Fibroblast of lung (primary cell): ENCODE data around the gene ROMO1. TPM values are rescaled to one million over a fixed set of nuclear protein-coding genes. Genes with fewer than 3 reads are reported as not detected.

ENCODE experiments used
- DNase-seq, 2 donors: peaks; one replicate each; pipeline versions ENCODE4 v3.0.0 to v3.0.0-alpha.2; 2010; ENCODE audit warnings: low read depth in 2 of 2
- H2AFZ ChIP-seq: 2 replicates; pipeline ENCODE4 v1.5.1; 2012; ENCODE audit warnings: low read length, control low read depth, inconsistent platforms
- H3K27ac ChIP-seq: 2 replicates; pipeline ENCODE4 v1.5.1; 2011; ENCODE audit warnings: low read length, control low read depth; ENCODE audit not compliant: insufficient read depth
- H3K27me3 ChIP-seq: 2 replicates; pipeline ENCODE4 v1.5.1; 2011; ENCODE audit warnings: mild to moderate bottlenecking, low read length; ENCODE audit not compliant: control insufficient read depth, insufficient read depth
- H3K36me3 ChIP-seq: 2 replicates; pipeline ENCODE4 v1.5.1; 2011; ENCODE audit warnings: low read length; ENCODE audit not compliant: control insufficient read depth, insufficient read depth
- H3K4me1 ChIP-seq: 2 replicates; pipeline ENCODE4 v1.5.1; 2011; ENCODE audit warnings: low read length; ENCODE audit not compliant: control insufficient read depth, insufficient read depth; ENCODE audit errors: extremely low read depth
- H3K4me2 ChIP-seq: 2 replicates; pipeline ENCODE4 v1.5.1; 2011; ENCODE audit warnings: low read length, control low read depth; ENCODE audit not compliant: insufficient read depth; ENCODE audit errors: extremely low read depth
- H3K4me3 ChIP-seq, 4 experiments: fragments of 200-600 bp in 1 of 4; sonication (generic) in 1 of 4; replicated peaks in 1 of 4; 2 replicates each; pipeline ENCODE4 v1.5.1; 2011 to 2016; ENCODE audit warnings: low read length in 4 of 4, low read depth in 3 of 4, mild to moderate bottlenecking in 3 of 4, control low read depth in 2 of 4, inconsistent platforms in 1 of 4, mixed read lengths in 1 of 4; ENCODE audit not compliant: insufficient read depth in 1 of 4; ENCODE audit errors: control extremely low read depth in 1 of 4
- H3K79me2 ChIP-seq: 2 replicates; pipeline ENCODE4 v1.5.1; 2012; ENCODE audit warnings: mild to moderate bottlenecking, low read length, inconsistent platforms; ENCODE audit not compliant: control insufficient read depth, insufficient read depth
- H3K9ac ChIP-seq: 2 replicates; pipeline ENCODE4 v1.5.1; 2011; ENCODE audit warnings: mild to moderate bottlenecking, low read length, control low read depth; ENCODE audit not compliant: insufficient read depth
- H3K9me3 ChIP-seq: 2 replicates; pipeline ENCODE4 v1.5.1; 2012; ENCODE audit warnings: low read depth, low read length; ENCODE audit not compliant: control insufficient read depth, insufficient read depth
- H4K20me1 ChIP-seq: 2 replicates; pipeline ENCODE4 v1.5.1; 2011; ENCODE audit warnings: low read length; ENCODE audit not compliant: control insufficient read depth, insufficient read depth; ENCODE audit errors: extremely low read depth
- EZH2 ChIP-seq: IDR thresholded peaks from 2 replicates; pipeline ENCODE4 v1.5.1; 2012; ENCODE audit warnings: low read length, control low read depth, mild to moderate bottlenecking; ENCODE audit errors: missing control alignments
- polyA plus RNA-seq, 2 donors: library from polyadenylated mRNA; depleted of rRNA in 1 of 2; stranded (reverse) in 1 of 2; unstranded in 1 of 2; fragments of >200 nt; gene quantifications; 2 replicates each; pipeline ENCODE4 v1.2.1, GENCODE V29; 2011 to 2012; ENCODE audit warnings: missing spikeins in 1 of 2
- total RNA-seq: library from RNA; depleted of rRNA; stranded (reverse); fragments of >200 nt; gene quantifications from 2 replicates; pipeline ENCODE4 v1.2.1, GENCODE V29; 2014
- TF ChIP-seq, protein P1 (sequence below), 2 donors: IDR thresholded peaks in 1 of 2; conservative IDR thresholded peaks in 1 of 2; 1 replicate in 1 of 2; 2 replicates in 1 of 2; pipeline ENCODE4 v1.5.1; 2011 to 2012; ENCODE audit warnings: low read length in 2 of 2, control low read depth in 1 of 2, inconsistent platforms in 1 of 2, low read depth in 1 of 2, mild to moderate bottlenecking in 1 of 2

ROMO1 gene
- total and polyA plus RNA-seq, 2 donors (not counting 1 experiment from before 2014, with no cell fraction given): 205 to 239 TPM

DNA sequence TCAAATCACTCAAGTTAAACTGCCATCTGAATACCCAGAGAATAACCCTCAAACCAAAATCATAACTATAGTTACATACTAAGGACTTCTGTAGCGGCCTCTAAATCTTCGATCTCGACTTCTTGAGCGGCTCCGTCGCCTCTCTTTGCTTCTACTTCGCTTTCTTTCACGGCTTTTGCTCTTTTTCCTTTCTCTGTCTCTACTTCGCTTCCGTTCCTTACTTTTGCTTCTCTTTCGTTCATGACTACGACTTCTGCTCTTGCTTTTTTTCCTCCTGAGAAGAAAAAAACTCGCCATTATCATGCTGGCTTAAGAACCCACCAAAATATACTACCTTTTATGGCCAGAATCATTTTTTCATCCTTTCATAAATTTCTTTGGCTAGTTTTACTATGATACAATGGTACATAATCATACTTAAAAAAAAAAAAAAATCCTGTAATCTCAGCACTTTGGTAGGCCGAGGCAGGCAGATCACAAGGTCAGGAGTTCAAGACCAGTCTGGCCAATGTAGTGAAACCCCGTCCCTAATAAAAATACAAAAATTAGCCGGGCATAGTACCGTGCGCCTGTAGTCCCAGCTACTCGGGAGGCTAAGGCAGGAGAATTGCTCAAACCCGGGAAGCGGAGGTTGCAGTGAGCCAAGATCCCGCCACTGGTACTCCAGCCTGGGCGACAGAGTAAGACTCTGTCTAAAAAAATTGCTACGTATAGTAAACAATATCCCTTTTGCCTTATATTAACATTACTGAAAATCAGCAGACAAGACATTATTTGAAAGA is 32.8 kb downstream of the ROMO1 start:
- Histone ChIP-seq H3K79me2 (peaks cover 95% of the 10 kb centered on the region), H3K4me3 (no peak overlapping the region), H3K27me3 (no peaks in the 10 kb centered on the region), H3K4me2 (no peak overlapping the region), H3K4me1 (peaks cover 4% of the 10 kb centered on the region), H3K36me3 (peaks cover 18% of the 10 kb centered on the region), H3K9me3 (no peaks in the 10 kb centered on the region), H4K20me1 (peaks cover 3% of the 10 kb centered on the region), H3K9ac (no peak overlapping the region), H2AFZ (no peak overlapping the region), H3K27ac (no peak overlapping the region)
- no peak for DNase-seq
- no peak for TF ChIP-seq EZH2
- TF ChIP-seq, protein P1, sequence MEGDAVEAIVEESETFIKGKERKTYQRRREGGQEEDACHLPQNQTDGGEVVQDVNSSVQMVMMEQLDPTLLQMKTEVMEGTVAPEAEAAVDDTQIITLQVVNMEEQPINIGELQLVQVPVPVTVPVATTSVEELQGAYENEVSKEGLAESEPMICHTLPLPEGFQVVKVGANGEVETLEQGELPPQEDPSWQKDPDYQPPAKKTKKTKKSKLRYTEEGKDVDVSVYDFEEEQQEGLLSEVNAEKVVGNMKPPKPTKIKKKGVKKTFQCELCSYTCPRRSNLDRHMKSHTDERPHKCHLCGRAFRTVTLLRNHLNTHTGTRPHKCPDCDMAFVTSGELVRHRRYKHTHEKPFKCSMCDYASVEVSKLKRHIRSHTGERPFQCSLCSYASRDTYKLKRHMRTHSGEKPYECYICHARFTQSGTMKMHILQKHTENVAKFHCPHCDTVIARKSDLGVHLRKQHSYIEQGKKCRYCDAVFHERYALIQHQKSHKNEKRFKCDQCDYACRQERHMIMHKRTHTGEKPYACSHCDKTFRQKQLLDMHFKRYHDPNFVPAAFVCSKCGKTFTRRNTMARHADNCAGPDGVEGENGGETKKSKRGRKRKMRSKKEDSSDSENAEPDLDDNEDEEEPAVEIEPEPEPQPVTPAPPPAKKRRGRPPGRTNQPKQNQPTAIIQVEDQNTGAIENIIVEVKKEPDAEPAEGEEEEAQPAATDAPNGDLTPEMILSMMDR (conservative IDR thresholded peaks at IDR 0.05 in 1 of 2, IDR thresholded peaks at IDR 0.05 in 1 of 2; ENCODE audit: low read depth in 1 of 2, low read length in 2 of 2): no peak

DNA sequence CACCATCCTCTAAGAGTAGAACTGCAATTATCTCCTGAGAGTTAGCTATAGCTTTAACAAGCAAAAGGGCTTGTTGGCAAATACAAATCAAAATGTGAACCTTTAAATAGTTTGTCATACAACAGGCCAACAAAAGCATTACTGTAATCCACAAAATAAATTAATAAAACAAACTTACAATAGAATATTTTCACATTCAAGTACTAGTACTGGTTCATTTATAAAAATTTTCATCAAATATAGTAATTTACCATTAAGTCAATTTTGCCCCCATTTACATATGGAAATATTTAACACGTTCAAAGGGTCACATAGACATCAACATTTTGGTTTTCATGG is 33.4 kb downstream of the ROMO1 start:
- no peak overlapping the region for H3K27ac ChIP-seq
- TF ChIP-seq, protein P1 (conservative IDR thresholded peaks at IDR 0.05 in 1 of 2, IDR thresholded peaks at IDR 0.05 in 1 of 2; ENCODE audit: low read depth in 1 of 2, low read length in 2 of 2): no peak
- TF ChIP-seq EZH2: no peak
- H3K4me2 ChIP-seq: no peak overlapping the region
- peaks cover 97% of the 10 kb centered on the region for H3K79me2 ChIP-seq
- H3K9ac ChIP-seq: no peak overlapping the region
- no peak for DNase-seq
- peaks cover 3% of the 10 kb centered on the region for H4K20me1 ChIP-seq
- H3K4me1 ChIP-seq: peaks cover 4% of the 10 kb centered on the region
- H3K4me3 ChIP-seq: no peak overlapping the region
- peaks cover 18% of the 10 kb centered on the region for H3K36me3 ChIP-seq
- no peaks in the 10 kb centered on the region for H3K27me3 ChIP-seq
- H2AFZ ChIP-seq: no peak overlapping the region
- no peaks in the 10 kb centered on the region for H3K9me3 ChIP-seq

DNA sequence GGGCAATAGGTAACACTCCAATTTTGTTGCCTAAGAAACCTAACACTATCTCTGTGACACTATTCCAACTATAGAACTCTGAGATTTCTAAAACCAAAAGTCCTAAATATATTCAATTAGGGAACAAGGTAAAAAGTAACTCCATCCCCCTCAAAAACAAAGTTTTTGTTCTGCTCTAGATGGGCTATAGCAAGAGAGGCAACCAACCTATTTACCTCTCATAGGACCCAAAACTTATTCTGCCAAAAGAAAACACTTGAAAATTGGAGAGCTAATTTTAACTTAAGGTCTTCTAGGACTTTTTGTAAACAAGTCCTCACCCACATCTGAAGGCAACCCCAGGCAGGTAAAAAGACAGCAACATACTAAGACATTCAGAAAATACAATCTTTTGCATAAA is 35.2 kb downstream of the ROMO1 start:
- no peak overlapping the region for H3K4me2 ChIP-seq
- no peak overlapping the region for H2AFZ ChIP-seq
- H3K27ac ChIP-seq: no peak overlapping the region
- H3K9me3 ChIP-seq: no peaks in the 10 kb centered on the region
- H4K20me1 ChIP-seq: peaks cover 8% of the 10 kb centered on the region
- DNase-seq: no peak
- no peaks in the 10 kb centered on the region for H3K27me3 ChIP-seq
- H3K4me3 ChIP-seq: no peak overlapping the region
- H3K36me3 ChIP-seq: peaks cover 24% of the 10 kb centered on the region
- peaks cover 99% of the 10 kb centered on the region for H3K79me2 ChIP-seq
- peaks cover 4% of the 10 kb centered on the region for H3K4me1 ChIP-seq
- TF ChIP-seq EZH2: no peak
- TF ChIP-seq, protein P1 (conservative IDR thresholded peaks at IDR 0.05 in 1 of 2, IDR thresholded peaks at IDR 0.05 in 1 of 2; ENCODE audit: low read depth in 1 of 2, low read length in 2 of 2): no peak
- H3K9ac ChIP-seq: no peak overlapping the region
